Choroid plexus epithelial cell (primary cell): Measurements from ENCODE around the gene CDK6.
"Not testable (repeated sequence)": the region's sequence is repeated elsewhere in the genome, so short reads cannot be mapped to it uniquely, and the experiment has no call there.

Experiments
- DNase-seq: peaks from one replicate; pipeline ENCODE4 v3.0.0-alpha.2; 2010; ENCODE audit warnings: low read depth
- H3K4me3 ChIP-seq: 2 replicates; pipeline ENCODE4 v1.5.1; 2011; ENCODE audit warnings: low read depth, mild to moderate bottlenecking, control low read depth, low read length, moderate library complexity
- CTCF ChIP-seq: conservative IDR thresholded peaks from 2 replicates; pipeline ENCODE4 v1.5.1; 2011; ENCODE audit warnings: low read depth, mild to moderate bottlenecking, control low read depth, inconsistent platforms, low read length, moderate library complexity

Gene CDK6

GRCh38 chr7:92836489-92836999, at the start of gene CDK6:
Gene CDK6 (minus strand): TSS chr7:92836573. CDS start chr7:92833323, 3,250 bp downstream.
- H3K4me3 ChIP-seq = peak within 1 kb of the TSS; percentile 85
- no peak for TF ChIP-seq CTCF
- DNase-seq = peak; percentile 76

DNA sequence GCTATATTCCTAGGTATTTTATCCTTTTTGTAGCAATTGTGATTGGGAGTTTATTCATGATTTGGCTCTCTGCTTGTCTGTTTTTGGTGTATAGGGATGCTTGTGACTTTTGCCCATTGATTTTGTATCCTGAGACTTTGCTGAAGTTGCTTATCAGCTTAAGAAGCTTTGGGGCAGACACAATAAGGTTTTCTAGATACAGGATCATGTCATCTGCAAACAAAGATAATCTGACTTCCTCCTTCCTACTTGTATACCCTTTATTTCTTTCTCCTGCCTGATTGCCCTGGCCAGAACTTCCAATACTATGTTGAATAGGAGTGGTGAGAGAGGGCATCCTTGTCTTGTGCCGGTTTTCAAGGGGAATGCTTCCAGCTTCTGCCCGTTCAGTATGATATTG, 49.7 kb upstream of the CDK6 start:
- not testable (repeated sequence) for H3K4me3 ChIP-seq, DNase-seq

GRCh38 chr7:92884218-92884617, 47.8 kb upstream of the CDK6 start:
- no peak overlapping the region for H3K4me3 ChIP-seq
- no peak for TF ChIP-seq CTCF
- no peak for DNase-seq

DNA sequence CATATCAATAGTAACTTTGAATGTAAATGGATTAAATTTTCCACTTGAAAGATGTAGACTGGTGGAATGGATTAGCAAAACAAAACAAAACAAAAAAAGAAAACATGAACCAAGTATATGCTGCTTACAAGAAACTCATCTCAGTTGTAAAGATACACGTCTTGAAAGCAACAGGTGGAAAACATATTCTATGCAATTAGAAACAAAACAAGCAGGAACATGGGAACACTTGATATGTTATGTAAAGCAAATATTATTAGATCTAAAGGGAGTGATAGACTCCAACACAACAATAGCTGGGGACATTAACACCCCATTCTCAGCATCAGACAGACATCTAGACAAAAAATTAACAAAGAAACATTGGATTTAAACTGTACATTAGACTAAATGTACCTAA, 46.4 kb upstream of the CDK6 start:
- TF ChIP-seq CTCF = no peak
- H3K4me3 ChIP-seq = no peak overlapping the region
- no peak for DNase-seq

- no peak for DNase-seq
These were observed 44.7 kb upstream of the CDK6 start for GRCh38 chr7:92881091-92881485.

GRCh38 chr7:92880212-92881090, 44.1 kb upstream of the CDK6 start:
- peak; percentile 15 for TF ChIP-seq CTCF
- DNase-seq = peak; percentile 35
- H3K4me3 ChIP-seq = no peak overlapping the region

More at GRCh38 chr7:92881091-92881485, 44.7 kb upstream of the CDK6 start:
- no peak overlapping the region for H3K4me3 ChIP-seq
- TF ChIP-seq CTCF = no peak

DNA sequence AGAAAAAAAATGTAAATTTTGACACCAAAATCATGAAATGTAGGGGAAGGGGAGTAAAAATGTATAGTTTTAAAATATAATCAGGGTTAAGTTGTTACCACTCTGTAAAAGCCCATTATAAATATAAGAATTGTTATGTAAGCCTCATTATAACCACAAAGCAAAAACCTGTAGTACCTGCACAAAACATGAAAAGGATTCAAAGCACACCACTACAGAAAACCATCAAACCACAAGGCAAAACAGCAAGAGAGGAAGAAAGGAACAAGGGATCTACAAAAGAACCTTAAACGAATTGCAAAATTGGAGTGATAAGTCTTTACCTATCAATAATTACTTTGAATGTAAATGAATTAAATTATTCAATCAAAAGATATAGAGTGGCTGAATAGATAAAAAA, 41.0 kb upstream of the CDK6 start:
- no peak overlapping the region for H3K4me3 ChIP-seq
- no peak for DNase-seq
- no peak for TF ChIP-seq CTCF
